ENCODE measurements around the gene UGT2A2.
"Not testable (repeated sequence)": the region's sequence is repeated elsewhere in the genome, so short reads cannot be mapped to it uniquely, and the experiment has no call there.

UGT2A2 gene

GRCh38 chr4:69639542-69639941 is at the start of gene UGT2A2:
Gene UGT2A2, minus strand, starts transcription at chr4:69639642. Its CDS starts 2 bp downstream, at chr4:69639640.
- H3K9ac ChIP-seq (ENCODE audit: low read length): no peak within 1 kb of the TSS
- H3K4me3 ChIP-seq (ENCODE audit: low read length): no peak within 1 kb of the TSS
- H3K27ac ChIP-seq (ENCODE audit: low read length): no peak within 1 kb of the TSS
- no peaks in the 10 kb centered on the region for H3K27me3 ChIP-seq (ENCODE audit: control insufficient read depth, insufficient read depth, low read length)
- no peaks in the 10 kb centered on the region for H3K9me3 ChIP-seq (ENCODE audit: control insufficient read depth, low read depth, low read length)
- no peaks in the 10 kb centered on the region for H3K36me3 ChIP-seq (ENCODE audit: control insufficient read depth, low read depth, low read length)
- no peaks in the 10 kb centered on the region for H3K4me1 ChIP-seq (ENCODE audit: control insufficient read depth, low read depth, low read length)

DNA sequence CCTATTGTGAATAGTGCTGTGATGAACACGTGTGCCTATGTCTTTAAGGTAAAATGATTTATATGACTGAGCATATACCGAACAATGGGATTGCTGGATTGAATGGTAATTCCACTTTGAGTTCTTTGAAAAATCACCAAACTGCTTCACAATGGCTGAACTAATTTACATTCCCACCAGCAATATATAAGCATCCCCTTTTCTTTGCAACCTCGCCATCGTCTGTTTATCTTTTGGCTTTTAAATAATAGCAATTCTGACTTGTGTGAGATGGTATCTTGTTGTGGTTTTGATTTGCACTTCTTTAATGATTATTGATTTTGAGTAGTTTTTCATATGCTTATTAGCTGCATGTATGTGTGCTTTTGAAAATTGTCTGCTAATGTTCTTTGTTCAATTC is 45.4 kb upstream of the UGT2A2 start:
- Histone ChIP-seq H3K36me3 (ENCODE audit: control insufficient read depth, low read depth, low read length) (no peaks in the 10 kb centered on the region), H3K9ac (ENCODE audit: low read length) (no peak overlapping the region), H3K27ac (ENCODE audit: low read length) (no peak overlapping the region), H3K9me3 (ENCODE audit: control insufficient read depth, low read depth, low read length) (no peaks in the 10 kb centered on the region), H3K4me3 (ENCODE audit: low read length) (no peak overlapping the region), H3K27me3 (ENCODE audit: control insufficient read depth, insufficient read depth, low read length) (no peaks in the 10 kb centered on the region), H3K4me1 (ENCODE audit: control insufficient read depth, low read depth, low read length) (no peaks in the 10 kb centered on the region)

DNA sequence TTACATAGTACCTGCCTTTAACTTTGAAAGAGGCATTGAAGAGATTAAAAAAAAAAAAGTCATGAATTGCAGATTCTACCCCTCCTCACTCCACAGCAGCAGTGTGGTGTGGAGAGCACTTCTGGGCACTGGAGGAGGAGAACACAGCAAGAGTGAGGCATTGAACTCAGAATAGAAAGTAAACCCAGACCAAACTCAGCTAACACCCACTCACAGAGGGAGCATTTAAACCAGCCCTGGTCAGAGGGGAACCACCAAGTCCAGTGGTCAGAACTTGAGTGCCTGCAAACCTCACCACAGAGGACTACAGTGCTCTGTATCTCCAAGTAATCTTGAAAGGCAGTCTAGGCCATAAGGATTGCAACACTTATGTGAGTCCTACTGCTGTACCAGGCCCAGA is 29.2 kb upstream of the UGT2A2 start:
- no peaks in the 10 kb centered on the region for H3K4me1 ChIP-seq (ENCODE audit: control insufficient read depth, low read depth, low read length)

GRCh38 chr4:69664009-69664408 is 24.6 kb upstream of the UGT2A2 start:
- H3K27me3 ChIP-seq (ENCODE audit: control insufficient read depth, insufficient read depth, low read length); H3K9me3 ChIP-seq (ENCODE audit: control insufficient read depth, low read depth, low read length); H3K9ac ChIP-seq (ENCODE audit: low read length); H3K4me3 ChIP-seq (ENCODE audit: low read length); H3K36me3 ChIP-seq (ENCODE audit: control insufficient read depth, low read depth, low read length); H3K4me1 ChIP-seq (ENCODE audit: control insufficient read depth, low read depth, low read length); H3K27ac ChIP-seq (ENCODE audit: low read length): not testable (repeated sequence)

More for the DNA sequence above, 29.2 kb upstream of the UGT2A2 start:
- H3K4me3 ChIP-seq (ENCODE audit: low read length): no peak overlapping the region
- H3K27me3 ChIP-seq (ENCODE audit: control insufficient read depth, insufficient read depth, low read length): no peaks in the 10 kb centered on the region
- H3K36me3 ChIP-seq (ENCODE audit: control insufficient read depth, low read depth, low read length): no peaks in the 10 kb centered on the region
- no peak overlapping the region for H3K9ac ChIP-seq (ENCODE audit: low read length)
- H3K9me3 ChIP-seq (ENCODE audit: control insufficient read depth, low read depth, low read length): no peaks in the 10 kb centered on the region
- H3K27ac ChIP-seq (ENCODE audit: low read length): no peak overlapping the region

- not testable (repeated sequence) for H3K27me3 ChIP-seq (ENCODE audit: control insufficient read depth, insufficient read depth, low read length); H3K9me3 ChIP-seq (ENCODE audit: control insufficient read depth, low read depth, low read length); H3K4me3 ChIP-seq (ENCODE audit: low read length); H3K27ac ChIP-seq (ENCODE audit: low read length); H3K9ac ChIP-seq (ENCODE audit: low read length); H3K36me3 ChIP-seq (ENCODE audit: control insufficient read depth, low read depth, low read length); H3K4me1 ChIP-seq (ENCODE audit: control insufficient read depth, low read depth, low read length)
Observed at GRCh38 chr4:69661130-69661803, 21.8 kb upstream of the UGT2A2 start.

GRCh38 chr4:69658133-69658532 is 18.7 kb upstream of the UGT2A2 start:
- H3K27ac ChIP-seq (ENCODE audit: low read length): no peak overlapping the region
- H3K9ac ChIP-seq (ENCODE audit: low read length): no peak overlapping the region
- H3K27me3 ChIP-seq (ENCODE audit: control insufficient read depth, insufficient read depth, low read length): no peaks in the 10 kb centered on the region
- no peaks in the 10 kb centered on the region for H3K9me3 ChIP-seq (ENCODE audit: control insufficient read depth, low read depth, low read length)
- H3K4me3 ChIP-seq (ENCODE audit: low read length): no peak overlapping the region
- no peaks in the 10 kb centered on the region for H3K36me3 ChIP-seq (ENCODE audit: control insufficient read depth, low read depth, low read length)
- no peaks in the 10 kb centered on the region for H3K4me1 ChIP-seq (ENCODE audit: control insufficient read depth, low read depth, low read length)

- Histone ChIP-seq H3K4me3 (ENCODE audit: low read length) (no peak overlapping the region), H3K9me3 (ENCODE audit: control insufficient read depth, low read depth, low read length) (no peaks in the 10 kb centered on the region), H3K36me3 (ENCODE audit: control insufficient read depth, low read depth, low read length) (no peaks in the 10 kb centered on the region), H3K27ac (ENCODE audit: low read length) (no peak overlapping the region), H3K9ac (ENCODE audit: low read length) (no peak overlapping the region), H3K4me1 (ENCODE audit: control insufficient read depth, low read depth, low read length) (no peaks in the 10 kb centered on the region), H3K27me3 (ENCODE audit: control insufficient read depth, insufficient read depth, low read length) (no peaks in the 10 kb centered on the region)
Observed at GRCh38 chr4:69656653-69657158, 17.3 kb upstream of the UGT2A2 start.

DNA sequence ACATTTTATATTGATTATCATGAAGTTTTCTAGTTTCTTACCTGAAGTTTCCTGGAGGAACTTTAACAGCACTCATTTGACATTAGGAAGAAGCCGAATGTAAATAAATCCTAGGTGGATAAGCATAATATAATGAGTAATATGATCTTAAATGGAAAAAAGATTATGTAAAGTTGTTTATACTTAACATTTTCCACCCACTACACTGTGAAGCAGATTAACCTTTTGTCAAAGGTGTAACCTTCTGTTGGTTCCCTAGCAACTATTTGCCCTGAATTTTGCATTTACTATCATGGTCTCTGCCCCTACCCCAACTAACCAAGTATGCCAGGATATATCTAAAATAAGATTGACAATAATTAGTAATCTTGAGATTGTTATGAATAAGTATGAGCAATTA is 13.7 kb upstream of the UGT2A2 start, which contains the start of gene UGT2A1:
Gene UGT2A1 (minus strand): TSS at position 101 of the 400 bp plus-strand sequence. CDS start 5,603 bp downstream, outside the sequence.
- Histone ChIP-seq H3K36me3 (ENCODE audit: control insufficient read depth, low read depth, low read length) (no peaks in the 10 kb centered on the region), H3K4me3 (ENCODE audit: low read length) (no peak within 1 kb of the TSS), H3K9me3 (ENCODE audit: control insufficient read depth, low read depth, low read length) (no peaks in the 10 kb centered on the region), H3K27ac (ENCODE audit: low read length) (no peak within 1 kb of the TSS), H3K4me1 (ENCODE audit: control insufficient read depth, low read depth, low read length) (no peaks in the 10 kb centered on the region), H3K27me3 (ENCODE audit: control insufficient read depth, insufficient read depth, low read length) (no peaks in the 10 kb centered on the region), H3K9ac (ENCODE audit: low read length) (no peak within 1 kb of the TSS)

DNA sequence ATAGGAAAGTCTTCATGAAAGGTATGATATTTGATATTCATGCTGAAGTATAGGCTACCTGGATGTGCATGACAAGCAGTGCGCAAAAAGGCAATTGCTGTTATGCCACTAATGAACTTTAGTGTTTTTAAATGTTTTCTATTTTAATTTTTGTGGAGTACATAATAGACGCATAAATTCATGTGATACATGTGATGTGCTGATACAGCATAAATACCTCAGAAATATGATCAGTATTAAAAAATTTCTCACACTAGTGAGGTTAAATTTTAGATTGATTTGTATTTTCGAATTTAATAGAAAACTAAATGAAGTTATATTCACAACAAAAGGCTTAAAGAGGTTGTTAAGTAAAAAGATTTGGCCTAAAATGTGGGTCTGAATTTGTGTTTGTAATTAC is 11.4 kb upstream of the UGT2A2 start:
- Histone ChIP-seq H3K27me3 (ENCODE audit: control insufficient read depth, insufficient read depth, low read length) (no peaks in the 10 kb centered on the region), H3K4me1 (ENCODE audit: control insufficient read depth, low read depth, low read length) (no peaks in the 10 kb centered on the region), H3K4me3 (ENCODE audit: low read length) (no peak overlapping the region), H3K9ac (ENCODE audit: low read length) (no peak overlapping the region), H3K9me3 (ENCODE audit: control insufficient read depth, low read depth, low read length) (no peaks in the 10 kb centered on the region), H3K36me3 (ENCODE audit: control insufficient read depth, low read depth, low read length) (no peaks in the 10 kb centered on the region), H3K27ac (ENCODE audit: low read length) (no peak overlapping the region)

DNA sequence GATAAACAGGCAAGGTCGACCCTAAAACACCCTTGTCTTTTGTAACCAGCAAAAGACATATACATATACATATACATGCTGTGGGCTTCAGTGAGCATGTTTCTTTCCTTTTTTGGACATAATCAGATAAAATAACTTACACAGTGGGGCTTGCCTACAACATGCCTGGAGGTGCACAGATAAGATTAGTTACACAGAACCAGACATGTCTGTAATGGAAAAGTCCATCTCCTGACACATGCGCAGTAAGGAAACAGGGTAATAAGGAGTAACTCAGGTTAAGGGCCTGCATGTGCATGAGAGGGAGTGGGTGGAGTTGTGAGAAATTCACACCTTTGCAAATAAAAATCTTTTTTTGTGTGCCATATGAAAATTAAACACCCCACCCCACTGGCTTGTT is 10.2 kb upstream of the UGT2A2 start:
- H3K4me3 ChIP-seq (ENCODE audit: low read length): no peak overlapping the region
- H3K36me3 ChIP-seq (ENCODE audit: control insufficient read depth, low read depth, low read length): no peaks in the 10 kb centered on the region
- no peaks in the 10 kb centered on the region for H3K27me3 ChIP-seq (ENCODE audit: control insufficient read depth, insufficient read depth, low read length)
- H3K4me1 ChIP-seq (ENCODE audit: control insufficient read depth, low read depth, low read length): no peaks in the 10 kb centered on the region
- no peak overlapping the region for H3K27ac ChIP-seq (ENCODE audit: low read length)
- no peaks in the 10 kb centered on the region for H3K9me3 ChIP-seq (ENCODE audit: control insufficient read depth, low read depth, low read length)
- H3K9ac ChIP-seq (ENCODE audit: low read length): no peak overlapping the region

DNA sequence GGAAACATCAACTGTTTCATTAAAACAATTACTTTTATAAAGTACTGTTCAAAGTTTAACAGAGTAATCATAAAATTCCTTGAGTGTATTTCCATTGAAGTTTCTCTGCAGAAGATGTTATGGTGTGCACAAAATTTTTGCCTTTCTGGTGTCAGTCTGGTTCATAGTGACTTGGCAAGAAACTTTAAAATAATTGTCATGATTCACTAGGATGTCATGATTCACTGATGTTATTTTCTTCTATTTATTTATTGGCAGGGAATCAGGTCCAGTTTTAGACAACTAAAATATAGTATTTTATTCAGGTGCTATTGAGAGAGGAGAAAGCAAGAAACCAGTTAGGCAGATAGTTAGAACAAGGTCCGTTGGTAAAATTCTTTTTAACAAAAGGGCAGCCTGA is 9.8 kb upstream of the UGT2A2 start:
- H3K9me3 ChIP-seq (ENCODE audit: control insufficient read depth, low read depth, low read length): no peaks in the 10 kb centered on the region
- H3K4me3 ChIP-seq (ENCODE audit: low read length): no peak overlapping the region
- H3K4me1 ChIP-seq (ENCODE audit: control insufficient read depth, low read depth, low read length): no peaks in the 10 kb centered on the region
- no peaks in the 10 kb centered on the region for H3K36me3 ChIP-seq (ENCODE audit: control insufficient read depth, low read depth, low read length)
- H3K9ac ChIP-seq (ENCODE audit: low read length): no peak overlapping the region
- H3K27ac ChIP-seq (ENCODE audit: low read length): no peak overlapping the region
- H3K27me3 ChIP-seq (ENCODE audit: control insufficient read depth, insufficient read depth, low read length): no peaks in the 10 kb centered on the region

GRCh38 chr4:69642961-69643360 is 3.5 kb upstream of the UGT2A2 start:
- no peak overlapping the region for H3K27ac ChIP-seq (ENCODE audit: low read length)
- H3K4me3 ChIP-seq (ENCODE audit: low read length): no peak overlapping the region
- no peaks in the 10 kb centered on the region for H3K36me3 ChIP-seq (ENCODE audit: control insufficient read depth, low read depth, low read length)
- no peaks in the 10 kb centered on the region for H3K27me3 ChIP-seq (ENCODE audit: control insufficient read depth, insufficient read depth, low read length)
- no peak overlapping the region for H3K9ac ChIP-seq (ENCODE audit: low read length)
- no peaks in the 10 kb centered on the region for H3K9me3 ChIP-seq (ENCODE audit: control insufficient read depth, low read depth, low read length)
- no peaks in the 10 kb centered on the region for H3K4me1 ChIP-seq (ENCODE audit: control insufficient read depth, low read depth, low read length)

Data from iPS-18a (cell line).